Stimulated activated CD4-positive, alpha-beta T cell treated with anti-CD3 and anti-CD28 coated beads, Interleukin-1b, Interleukin-23, amount 100 ng/mL, for 48 hours (primary cell): ENCODE results near the gene PAEP.

ENCODE experiments used
- DNase-seq: peaks from one replicate; pipeline ENCODE4 v3.0.0-alpha.2; 2020

Gene PAEP

GRCh38 chr9:135551456-135551855 lies 10.1 kb upstream of the PAEP start:
- DNase-seq = no peak

DNA sequence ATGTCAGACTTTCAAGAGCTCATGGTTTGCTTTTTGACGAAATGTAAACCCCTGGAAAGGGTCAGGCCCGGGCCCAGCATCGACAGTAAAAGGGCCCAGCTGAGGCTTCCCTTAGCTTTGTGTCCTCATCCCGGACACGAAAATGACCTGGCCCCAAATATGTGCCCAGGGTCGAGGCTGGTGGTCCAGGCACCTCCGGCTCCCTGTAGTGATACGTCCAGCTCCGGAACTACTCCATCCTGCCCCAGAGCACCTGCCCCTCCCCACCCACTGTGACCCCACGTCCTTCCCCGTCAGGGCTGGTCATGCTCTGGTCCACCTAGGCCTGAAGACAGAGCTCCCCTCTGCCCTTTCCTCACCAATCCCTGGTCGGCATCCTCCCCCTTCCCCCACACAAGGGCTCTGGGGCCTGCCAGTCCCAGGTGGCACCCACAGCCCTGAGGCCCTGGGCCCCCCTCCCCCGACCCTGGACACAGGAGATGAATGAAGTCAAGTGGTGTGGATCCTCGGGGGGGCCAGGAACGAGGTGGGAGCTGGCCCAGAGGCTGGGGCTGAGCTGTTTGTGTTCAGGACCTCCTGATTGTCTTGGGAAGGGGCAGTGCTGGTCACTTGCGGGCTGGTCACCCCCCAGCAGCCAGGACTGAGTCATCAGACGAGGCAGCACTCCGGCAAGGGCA lies 9.4 kb upstream of the PAEP start:
- DNase-seq = no peak

- DNase-seq = no peak
Observed at GRCh38 chr9:135552698-135553171, 8.8 kb upstream of the PAEP start.

GRCh38 chr9:135554718-135555117 lies 6.8 kb upstream of the PAEP start:
- no peak for DNase-seq

GRCh38 chr9:135555203-135555602 lies 6.4 kb upstream of the PAEP start:
- no peak for DNase-seq

- no peak for DNase-seq
Observed at GRCh38 chr9:135555910-135556309, 5.6 kb upstream of the PAEP start.

GRCh38 chr9:135559606-135560005 lies 1.9 kb upstream of the PAEP start:
- no peak for DNase-seq

DNA sequence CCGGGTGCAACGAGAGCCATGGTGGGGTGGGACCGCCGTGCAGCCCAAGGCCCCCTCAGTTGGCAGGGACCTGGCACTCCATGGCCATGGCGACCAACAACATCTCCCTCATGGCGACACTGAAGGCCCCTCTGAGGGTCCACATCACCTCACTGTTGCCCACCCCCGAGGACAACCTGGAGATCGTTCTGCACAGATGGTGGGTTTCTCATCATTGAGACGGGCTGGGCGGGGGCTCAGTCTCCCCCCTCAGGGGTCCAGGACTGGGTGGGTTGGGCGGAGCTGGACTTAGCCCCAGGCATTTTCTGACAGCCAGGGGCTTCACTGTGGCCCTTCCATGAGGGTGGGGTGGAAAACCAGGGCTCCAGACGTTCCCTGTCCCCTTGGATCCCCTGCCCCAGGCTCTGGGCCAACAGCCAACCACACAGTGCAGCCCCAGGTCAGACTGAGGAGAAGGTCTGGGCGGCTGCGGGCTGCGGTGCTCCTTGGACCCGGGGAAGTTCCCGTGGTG lies 734 bp downstream of the PAEP start:
- DNase-seq = no peak

DNA sequence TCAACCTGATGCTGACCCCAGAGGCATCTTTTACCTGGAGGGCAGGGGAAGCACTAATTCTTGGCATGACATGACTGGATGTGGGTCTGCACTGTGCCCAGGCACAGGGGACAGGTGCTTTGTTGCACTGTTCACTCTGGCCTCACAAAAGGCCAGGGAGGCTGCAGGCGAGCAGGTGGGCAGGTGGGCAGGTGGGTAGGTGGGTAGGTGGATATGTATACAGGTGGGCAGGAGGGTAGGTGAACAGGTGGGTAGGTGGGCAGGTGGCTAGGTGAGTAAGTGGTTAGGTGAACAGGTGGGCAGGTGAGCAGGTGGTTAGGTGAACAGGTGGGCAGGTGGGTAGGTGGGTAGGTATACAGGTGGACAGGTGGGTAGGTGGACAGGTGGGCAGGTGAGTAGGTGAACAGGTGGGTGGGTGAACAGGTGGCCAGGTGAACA lies 1.5 kb downstream of the PAEP start:
- DNase-seq = no peak

DNA sequence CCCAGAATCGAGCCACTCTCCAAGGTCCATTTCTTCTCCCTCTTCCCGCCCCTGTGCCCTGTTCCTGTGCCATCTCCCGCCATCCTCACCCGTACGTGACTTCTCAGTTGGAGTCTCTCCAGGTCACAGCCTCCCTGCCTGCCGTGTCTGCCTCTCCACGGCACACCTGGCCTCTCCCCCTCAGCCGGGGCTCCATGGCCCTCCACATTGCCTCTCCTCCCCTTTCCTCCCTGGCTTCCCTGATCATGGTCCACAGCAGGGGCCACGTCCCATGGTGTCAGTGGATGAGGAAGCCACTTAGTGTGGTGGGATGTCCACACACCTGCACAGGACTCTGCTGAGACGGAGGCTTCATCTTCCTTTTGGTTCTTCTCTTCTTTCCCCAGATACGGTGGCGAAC lies 2.3 kb downstream of the PAEP start:
- DNase-seq = no peak

- no peak for DNase-seq
Observed at GRCh38 chr9:135565141-135565628, 3.6 kb downstream of the PAEP start.

- no peak for DNase-seq
Observed at GRCh38 chr9:135565636-135566035, 4.1 kb downstream of the PAEP start.

- DNase-seq = no peak
Observed at GRCh38 chr9:135566552-135566951, 5.0 kb downstream of the PAEP start.

DNA sequence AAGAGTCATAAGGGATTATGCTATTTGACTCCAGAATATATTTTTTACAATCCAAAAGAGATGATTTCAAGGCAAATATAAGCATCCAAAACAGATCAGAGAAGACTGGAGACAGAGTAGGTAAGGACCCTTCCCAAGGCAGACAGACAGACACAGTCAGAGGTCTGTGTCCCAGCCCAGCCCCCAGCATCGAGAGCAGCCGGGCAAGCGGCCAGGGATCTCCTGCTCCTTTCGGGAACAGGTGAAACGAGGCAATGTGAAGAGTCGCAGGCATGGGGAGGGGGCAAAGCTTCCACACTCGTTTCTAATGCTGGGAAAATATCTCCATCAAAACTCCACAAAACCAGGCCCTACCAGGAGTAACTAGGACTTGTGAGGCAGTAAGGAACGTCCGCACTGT lies 5.8 kb downstream of the PAEP start:
- DNase-seq = no peak

DNA sequence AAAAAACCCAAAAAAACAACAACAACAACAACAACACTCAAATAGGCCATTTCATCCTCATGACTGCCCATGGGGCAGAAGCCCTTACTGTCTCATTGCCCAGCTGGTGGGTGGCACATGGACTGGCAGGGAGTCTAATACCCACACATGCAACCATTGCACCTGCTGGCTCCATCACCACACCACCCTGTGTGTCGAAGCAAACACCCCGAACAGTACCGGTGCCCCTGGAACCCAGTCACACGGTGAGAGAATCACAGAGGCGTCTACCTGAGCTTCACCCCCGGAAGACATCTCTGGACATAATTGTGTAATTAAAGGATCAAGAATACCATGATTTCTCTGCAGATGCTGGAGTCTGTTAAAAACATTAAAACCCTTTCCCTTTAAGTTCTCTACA lies 6.5 kb downstream of the PAEP start:
- no peak for DNase-seq

- DNase-seq = no peak
Observed at GRCh38 chr9:135570456-135570855, 8.9 kb downstream of the PAEP start.

DNA sequence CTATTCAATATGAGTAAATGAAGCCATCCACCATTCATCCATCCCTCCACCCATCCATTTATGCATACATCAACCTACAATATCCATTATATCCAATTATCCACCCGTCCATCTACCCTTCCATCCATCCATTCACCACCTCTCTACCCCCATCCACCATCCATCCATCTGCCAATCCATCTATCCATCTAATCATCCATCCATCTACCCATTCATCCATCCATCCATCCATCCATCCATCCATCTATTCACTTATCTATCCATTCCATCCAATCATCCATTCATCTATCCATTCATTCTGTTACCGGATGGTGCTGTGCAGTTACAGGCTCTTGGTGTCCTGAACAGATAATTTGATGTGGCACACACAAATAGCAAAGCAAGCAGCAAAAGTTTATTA lies 10.7 kb downstream of the PAEP start:
- DNase-seq = no peak

DNA sequence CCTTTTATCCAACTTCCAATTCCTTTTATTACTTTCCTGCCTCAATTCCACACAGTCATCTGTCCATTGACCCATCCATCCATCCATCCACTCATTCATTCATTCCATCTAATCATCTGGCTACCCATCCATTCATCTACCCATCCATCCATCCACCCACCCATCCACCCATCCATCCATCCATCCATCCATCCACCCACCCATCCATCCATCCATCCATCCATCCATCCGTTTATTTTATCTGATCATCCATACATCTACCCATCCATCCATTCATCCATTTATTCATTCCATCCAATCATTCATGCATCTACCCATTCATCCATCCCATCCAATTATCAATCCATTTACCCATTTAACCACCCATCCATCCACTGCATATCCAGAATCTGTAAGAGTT lies 11.6 kb downstream of the PAEP start:
- DNase-seq = no peak

GRCh38 chr9:135574331-135574730 lies 12.8 kb downstream of the PAEP start:
- DNase-seq = no peak

DNA sequence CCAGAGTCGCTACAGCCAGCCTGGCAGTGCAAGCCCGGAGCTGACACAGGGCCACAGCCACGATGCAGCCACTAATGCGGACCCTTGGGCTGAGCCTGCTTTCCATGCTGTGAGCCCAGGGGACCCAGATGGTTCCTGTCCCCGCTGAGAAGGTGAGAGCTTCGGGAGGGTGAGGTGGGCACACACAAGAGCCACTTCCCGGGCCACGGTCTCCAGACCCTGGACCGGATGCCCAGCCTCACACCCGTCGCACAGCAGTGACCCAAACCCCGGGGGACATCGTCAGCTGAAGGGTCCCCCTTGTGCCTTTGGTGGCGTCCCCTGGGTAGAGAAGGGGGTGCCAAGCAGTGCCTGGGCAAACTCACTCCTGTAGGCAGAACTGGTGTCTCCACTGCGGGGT lies 13.4 kb downstream of the PAEP start:
- DNase-seq = no peak

DNA sequence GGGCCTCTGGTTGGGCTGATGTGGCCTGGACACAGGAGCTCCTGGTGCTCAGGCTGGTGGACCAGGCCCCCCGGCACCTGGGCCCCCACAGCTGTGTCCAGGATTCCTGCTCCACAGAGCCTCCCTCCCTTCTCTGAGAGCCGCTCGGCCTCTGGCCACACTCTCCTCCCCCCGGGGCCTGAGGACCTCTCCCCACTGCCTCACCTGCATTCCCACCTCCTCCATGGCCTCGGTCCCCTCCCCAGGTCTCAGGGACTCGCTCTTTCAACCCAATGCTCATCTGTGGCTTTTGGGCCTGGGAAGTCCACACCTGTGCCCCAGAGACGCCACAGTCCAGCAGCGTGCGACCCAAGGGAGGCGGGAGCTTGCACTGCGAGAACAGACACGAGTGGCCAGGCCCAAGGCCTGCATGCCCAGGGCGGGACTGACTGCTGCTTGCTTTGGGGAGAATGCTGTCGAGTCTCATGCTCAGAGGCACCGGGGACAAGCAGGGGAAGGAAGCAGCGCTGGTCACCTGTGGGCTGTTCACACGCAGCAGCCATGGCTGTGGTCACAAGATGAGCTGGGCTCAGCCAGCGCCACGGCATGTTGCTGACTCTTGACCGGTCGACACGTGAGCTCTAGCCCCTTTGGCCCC lies 14.6 kb downstream of the PAEP start:
- no peak for DNase-seq

DNA sequence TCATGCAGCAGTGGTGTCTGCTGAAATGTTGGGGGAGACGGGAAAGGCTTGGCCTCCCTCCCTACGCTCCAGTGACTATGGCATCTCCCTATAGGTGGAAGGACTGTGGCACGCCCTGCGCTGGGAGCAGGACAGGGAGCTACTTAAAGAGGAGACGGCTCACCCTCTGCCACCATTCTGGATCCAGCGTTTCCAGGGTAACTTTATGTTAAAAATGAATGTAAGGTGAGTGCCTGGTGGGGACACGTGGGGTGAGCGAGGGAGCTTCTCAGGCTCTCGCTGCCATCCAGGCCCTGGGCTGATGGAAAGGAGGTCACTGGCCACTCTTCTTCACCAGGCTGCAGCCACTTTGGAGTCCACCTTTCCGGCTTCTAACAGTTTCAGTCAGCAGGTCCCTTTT lies 15.7 kb downstream of the PAEP start:
- no peak for DNase-seq

- DNase-seq = no peak
Observed at GRCh38 chr9:135579356-135579755, 17.8 kb downstream of the PAEP start.

GRCh38 chr9:135579889-135580660 lies 18.5 kb downstream of the PAEP start:
- DNase-seq = no peak
